GM19324 (cell line): ENCODE data around the gene SMC6.

Source experiments
- ATAC-seq: cut with Tn5 transposase; IDR thresholded peaks from one replicate; pipeline ENCODE4 v1.9.1; 2021; ENCODE audit warnings: mild to moderate bottlenecking, moderate library complexity; ENCODE audit not compliant: unreplicated experiment, low FRiP score

Gene SMC6

GRCh38 chr2:17658251-17658843 lies 95.3 kb downstream of the SMC6 start:
- ATAC-seq, result no peak

GRCh38 chr2:17657759-17658158 lies 95.9 kb downstream of the SMC6 start:
- ATAC-seq, result no peak

- ATAC-seq, result no peak
These were observed 100.8 kb downstream of the SMC6 start for GRCh38 chr2:17652681-17653394.

- ATAC-seq, result no peak
These were observed 104.6 kb downstream of the SMC6 start for GRCh38 chr2:17649026-17649425.

- no peak for ATAC-seq
These were observed 105.0 kb downstream of the SMC6 start for GRCh38 chr2:17648581-17648980.

- ATAC-seq, result no peak
These were observed 106.5 kb downstream of the SMC6 start for GRCh38 chr2:17646838-17647701.

GRCh38 chr2:17646081-17646554 lies 107.5 kb downstream of the SMC6 start:
- peak; percentile 50 for ATAC-seq

GRCh38 chr2:17644997-17645720 lies 108.5 kb downstream of the SMC6 start:
- no peak for ATAC-seq

GRCh38 chr2:17643031-17643615 lies 110.5 kb downstream of the SMC6 start:
- no peak for ATAC-seq

- no peak for ATAC-seq
These were observed 113.2 kb downstream of the SMC6 start for GRCh38 chr2:17640406-17640805.

- no peak for ATAC-seq
These were observed 115.3 kb downstream of the SMC6 start for GRCh38 chr2:17638196-17638743.

- peak; percentile 59 for ATAC-seq
These were observed 116.3 kb downstream of the SMC6 start for GRCh38 chr2:17637131-17637906.

- no peak for ATAC-seq
These were observed 117.4 kb downstream of the SMC6 start for GRCh38 chr2:17636257-17636656.

GRCh38 chr2:17634997-17635396 lies 118.6 kb downstream of the SMC6 start:
- ATAC-seq, result no peak

- no peak for ATAC-seq
These were observed 123.5 kb downstream of the SMC6 start for GRCh38 chr2:17630089-17630488.

GRCh38 chr2:17628349-17629261 lies 125.0 kb downstream of the SMC6 start:
- no peak for ATAC-seq

GRCh38 chr2:17627434-17627833 lies 126.2 kb downstream of the SMC6 start:
- no peak for ATAC-seq

GRCh38 chr2:17626986-17627385 lies 126.6 kb downstream of the SMC6 start:
- ATAC-seq, result no peak
